HuH-7 (cell line): ENCODE data around the gene ERG.

Experiments
- DNase-seq: peaks from one replicate; pipeline ENCODE4 v3.0.0; 2011; ENCODE audit warnings: low spot score

The ERG gene

DNA sequence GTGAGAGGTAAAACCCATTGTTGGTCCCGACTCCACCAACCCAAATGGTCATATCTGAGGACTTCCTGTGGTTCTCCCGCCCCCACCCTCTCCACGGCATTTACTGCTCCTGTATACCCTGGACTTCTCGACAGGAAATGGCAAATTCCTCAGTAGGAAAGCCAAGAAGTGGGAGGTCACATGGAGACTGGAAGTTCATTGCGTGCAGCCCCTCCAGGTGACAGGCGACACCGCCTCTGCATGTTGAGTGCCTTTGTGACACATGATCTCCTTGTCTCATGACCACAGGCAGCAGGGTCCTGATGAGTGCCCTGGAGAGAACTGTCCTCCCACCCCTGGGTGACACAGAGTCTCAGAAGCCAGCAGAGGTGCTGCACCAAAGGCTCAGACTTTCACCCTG lies 24.2 kb downstream of the ERG start:
- no peak for DNase-seq

DNA sequence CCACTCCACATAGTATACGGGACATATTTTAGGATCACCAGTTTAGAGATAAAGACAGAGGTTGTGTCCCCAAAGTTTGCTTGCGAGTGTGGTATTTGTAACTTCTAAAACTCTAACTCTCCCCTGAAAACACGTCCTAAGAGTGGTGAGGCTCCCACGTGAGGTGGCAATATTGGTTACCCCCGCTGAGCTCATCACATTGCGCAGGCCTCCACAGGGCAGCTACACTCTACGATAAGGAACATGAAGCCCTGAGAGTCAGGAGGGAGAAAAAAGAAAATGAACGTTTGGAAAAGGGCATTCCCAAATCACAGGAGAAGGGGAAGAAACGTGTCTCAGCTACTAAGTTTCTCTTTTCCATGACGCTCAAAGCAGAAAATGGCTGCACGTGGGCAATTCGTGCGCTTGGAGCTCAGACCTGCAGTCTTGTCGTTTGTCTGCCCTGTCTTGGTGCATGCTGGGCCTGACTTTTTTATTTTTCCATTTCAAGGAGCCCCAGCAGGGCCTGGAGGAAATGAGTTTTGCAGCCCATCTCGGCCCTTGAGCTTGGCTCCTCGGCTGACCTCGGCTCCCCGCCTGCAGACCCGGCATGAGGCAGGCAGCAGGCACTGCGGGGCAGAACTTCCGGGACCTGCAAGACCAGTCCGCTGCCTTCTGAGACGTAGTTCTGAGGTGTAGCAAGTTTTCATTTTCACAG lies 25.7 kb downstream of the ERG start:
- no peak for DNase-seq

DNA sequence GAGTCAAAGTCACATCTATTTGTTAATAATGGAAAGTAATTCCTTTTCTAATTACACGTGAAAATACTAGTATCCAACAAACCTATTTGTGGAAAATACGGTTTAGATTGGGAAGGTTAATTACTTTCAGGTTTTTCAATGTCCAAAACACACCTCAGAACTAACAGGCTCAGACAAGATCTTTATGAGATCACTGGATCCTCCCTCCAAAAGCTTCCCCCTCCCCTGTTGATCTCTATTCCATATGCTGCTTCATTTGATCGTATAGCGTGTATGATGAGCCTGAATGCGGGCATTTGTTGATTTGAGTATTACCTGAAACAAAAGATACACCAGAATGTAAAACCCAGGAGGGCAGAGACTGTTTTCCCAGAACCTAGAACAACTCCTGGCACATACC lies 26.5 kb downstream of the ERG start:
- DNase-seq, result no peak

DNA sequence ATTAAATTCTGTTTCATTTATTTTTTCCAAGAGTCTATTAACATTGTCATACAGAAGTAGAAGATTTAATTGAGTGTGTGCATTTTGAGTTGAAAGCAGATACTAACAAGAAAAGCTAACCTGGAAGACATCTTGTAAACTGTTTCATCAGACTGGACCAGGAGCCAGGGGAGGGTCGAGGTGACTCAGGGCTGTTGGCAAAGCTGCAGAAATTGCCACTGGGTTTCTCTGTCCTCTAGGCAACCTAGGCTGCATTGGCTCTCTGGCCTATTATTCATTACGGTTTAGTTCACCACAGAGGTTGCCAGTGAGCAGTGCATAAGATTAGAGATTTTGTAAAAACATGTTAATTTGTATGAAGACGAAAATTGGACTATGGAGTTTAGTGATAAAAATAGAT lies 27.5 kb downstream of the ERG start:
- DNase-seq, result no peak

DNA sequence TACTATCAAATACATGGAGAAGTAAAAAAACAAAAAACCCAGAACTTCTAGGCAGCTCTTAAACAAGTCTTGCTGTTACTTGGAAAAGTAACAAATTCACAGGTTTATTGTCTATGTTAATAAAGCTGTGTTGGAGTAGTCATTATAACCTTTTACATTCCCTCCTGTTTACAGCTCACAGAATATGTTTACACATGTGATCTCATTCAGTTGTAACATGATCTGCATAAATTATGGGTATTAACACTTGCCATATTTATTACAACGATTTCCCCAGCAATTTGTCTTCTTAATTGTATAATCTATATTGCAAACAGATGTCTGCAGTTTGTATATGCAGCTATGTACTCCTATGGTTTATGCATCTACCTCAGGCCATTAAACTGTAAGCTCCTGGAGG lies 28.6 kb downstream of the ERG start:
- no peak for DNase-seq

DNA sequence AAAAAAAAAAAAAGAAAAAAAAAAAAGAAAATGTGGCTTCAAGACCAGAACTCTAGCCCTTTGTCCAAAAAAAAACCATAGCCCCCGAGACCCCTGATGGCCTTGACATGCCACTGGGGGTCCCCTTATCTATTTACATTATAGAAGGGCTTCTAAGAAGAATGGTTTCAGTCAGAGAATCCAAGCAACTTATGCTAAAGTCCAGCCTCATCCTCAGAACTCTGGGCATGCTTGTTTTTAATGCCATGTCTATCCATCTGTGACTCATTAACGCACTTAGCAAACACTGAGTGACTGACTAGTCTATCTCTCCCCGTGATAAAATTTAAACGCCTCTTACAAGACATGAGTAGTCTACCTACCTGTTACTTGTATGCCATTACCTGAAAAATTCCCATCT lies 29.3 kb downstream of the ERG start:
- DNase-seq, result no peak

DNA sequence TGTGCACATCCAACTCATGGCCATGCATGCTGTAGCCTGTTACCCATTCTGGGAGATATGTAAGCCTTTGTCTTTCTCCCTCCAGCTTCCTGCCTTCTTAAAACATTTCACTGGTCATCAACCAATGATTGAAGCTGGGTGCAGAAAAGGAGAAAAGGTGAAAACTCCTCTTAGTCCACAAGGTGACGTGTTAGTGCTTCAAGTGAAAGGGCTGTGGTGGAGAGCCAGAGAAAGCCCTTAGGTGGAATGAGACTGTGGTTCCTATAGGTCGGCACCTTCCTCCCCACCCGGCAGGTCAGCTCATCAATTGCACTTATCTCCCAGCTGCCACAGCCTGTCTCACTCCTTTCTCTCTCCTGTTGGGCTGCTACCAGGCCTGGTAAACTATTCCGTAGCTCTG lies 30.4 kb downstream of the ERG start:
- no peak for DNase-seq

DNA sequence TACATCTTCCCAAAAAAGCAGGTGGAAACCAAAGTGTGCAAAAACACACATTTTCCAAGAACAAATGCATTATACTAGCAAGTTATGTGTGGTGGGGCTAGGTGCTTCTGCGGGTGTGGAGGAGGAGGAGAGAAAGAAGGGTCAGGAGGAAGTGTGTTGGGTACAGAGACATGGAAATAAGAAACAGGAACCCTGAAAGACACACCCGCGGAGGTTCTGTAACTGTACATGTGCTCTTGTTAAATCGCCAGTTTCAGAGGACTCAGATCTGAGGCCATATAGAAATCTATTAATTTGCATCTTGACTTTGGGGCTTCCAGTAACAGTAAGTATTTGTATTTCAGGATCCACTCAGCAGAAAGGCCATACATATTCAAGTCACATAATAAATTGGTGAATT lies 30.9 kb downstream of the ERG start:
- DNase-seq, result no peak

DNA sequence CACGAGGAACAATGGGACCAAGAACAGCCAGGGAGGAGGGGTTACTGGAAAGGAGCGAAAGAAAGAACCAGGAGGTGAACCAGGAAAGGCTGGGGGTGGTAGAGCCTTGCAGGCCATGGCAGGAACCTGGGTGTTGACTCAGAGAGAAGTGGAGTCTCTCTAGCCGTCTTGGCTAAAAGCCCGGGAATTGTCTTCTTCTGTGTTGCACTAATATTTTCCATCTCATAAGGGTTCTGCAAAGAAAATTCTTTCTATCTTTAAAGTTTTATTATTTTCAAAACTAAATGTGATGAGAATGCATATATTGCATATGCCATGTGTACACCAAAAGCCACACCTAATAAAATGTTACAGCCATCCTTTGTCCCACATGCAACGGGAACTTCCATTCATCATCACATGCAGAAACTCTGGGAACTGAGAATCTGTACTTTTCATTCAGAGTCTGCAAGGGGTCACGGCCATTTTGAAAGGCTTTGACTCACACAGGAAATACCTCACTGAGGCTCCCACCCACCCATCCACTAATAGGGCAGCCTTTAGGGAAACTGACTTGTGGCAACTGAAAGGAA lies 38.0 kb downstream of the ERG start:
- DNase-seq, result no peak

DNA sequence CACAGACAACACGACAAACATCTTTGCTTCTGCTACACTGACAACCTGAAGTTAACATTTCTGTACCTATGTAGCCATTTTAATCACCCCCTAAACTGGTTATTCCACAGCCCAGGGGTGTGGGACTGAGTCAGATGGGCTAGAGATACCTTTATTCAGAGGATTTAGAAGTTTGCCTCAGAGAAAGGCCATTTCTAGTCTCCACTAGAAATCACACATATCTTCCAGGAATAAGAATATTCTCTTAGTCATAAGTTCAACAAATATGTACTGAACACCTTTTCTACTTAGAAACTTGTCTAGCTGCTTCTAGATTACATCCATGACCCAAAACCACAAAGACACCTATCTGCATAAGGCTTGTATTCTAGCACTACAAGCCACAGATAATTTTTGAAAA lies 38.8 kb downstream of the ERG start:
- DNase-seq, result no peak

DNA sequence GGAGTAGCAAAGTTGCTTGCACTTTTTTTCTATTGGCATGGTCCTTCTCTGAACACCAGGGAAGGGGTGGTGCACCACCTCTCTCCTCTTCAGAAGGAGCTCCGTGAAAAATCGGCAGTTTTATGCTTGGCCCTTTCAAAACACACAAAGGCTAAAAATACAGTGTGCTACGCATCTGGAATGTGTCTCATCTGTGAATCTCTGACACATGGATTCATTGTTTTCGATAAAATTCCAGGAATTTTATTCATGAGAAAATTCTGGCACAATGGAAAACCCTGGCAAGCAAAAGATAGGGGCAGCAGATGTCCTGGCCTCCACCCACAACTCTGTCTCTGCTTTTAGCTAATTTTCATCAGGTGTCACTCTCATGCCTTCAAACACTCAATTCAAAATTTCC lies 42.9 kb downstream of the ERG start:
- DNase-seq, result no peak

DNA sequence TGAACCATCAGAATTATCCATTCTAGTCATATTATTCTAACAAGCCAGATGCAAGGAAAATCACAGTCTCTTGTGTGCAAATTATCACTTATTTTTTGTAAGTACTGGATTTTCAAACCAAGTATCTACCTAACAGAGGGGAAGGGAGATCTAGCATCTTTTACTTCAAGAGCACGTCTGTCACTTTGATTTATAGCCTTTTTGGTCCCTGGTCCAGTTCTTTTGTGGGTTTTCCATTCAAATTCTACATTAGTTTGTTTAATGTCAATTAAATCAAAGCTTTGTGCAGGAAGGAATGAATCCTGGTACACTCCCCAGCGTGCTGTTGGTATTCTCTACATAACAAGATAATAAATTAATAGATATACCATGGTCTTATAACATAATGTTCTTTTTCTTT lies 43.6 kb downstream of the ERG start:
- no peak for DNase-seq

DNA sequence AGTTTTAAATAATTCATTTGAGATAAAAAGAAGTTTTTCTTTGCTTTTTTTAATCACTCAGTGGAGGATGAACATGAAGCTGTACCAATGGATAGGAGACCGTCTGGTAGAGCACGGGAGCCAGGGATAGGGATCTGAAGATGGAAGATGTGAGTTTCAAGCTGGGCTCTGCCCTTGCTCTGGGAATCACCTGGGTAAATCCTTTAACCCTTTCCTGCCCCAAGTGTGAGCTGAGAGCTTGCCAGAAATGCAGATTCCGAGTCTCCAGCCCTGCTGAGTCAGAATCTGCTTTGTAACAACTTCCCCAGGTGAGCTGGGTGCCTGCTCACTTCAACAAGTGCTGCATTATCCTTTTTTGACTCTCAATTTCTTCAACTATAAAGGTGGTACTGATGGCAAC lies 44.1 kb downstream of the ERG start:
- no peak for DNase-seq

DNA sequence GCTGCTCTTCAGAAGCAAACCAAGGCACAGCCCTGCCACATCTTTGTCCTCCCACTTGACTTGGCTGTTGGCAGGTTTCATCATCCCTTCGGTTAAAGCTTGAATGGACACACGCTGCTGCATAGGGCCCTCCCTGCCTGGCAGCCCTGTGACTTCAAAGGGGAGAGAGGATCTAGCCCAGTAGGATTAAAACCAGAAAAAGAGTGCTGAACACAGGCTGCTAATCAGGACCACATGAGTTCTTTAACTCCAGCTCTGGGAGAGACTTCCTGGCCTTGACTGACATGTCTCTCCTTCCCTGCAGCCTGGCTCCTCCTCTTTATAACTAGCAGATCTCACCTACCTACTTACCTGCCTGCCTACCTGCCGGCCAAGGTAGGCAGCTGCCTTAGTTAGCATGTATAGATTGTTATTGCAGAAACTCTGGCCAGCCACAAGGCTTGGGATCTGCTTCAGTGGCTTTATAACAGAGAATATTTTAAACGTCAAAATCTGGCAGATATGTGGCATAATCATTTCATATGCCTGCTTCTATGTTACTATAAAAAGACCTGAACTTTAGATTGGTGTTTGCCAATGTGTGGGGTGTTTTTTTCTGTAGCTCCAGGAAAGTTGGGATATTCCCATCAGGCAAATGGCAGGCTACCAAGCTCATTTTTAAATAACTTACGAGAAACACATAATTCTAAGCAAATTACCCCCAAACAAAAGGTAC lies 49.4 kb downstream of the ERG start:
- DNase-seq, result no peak

DNA sequence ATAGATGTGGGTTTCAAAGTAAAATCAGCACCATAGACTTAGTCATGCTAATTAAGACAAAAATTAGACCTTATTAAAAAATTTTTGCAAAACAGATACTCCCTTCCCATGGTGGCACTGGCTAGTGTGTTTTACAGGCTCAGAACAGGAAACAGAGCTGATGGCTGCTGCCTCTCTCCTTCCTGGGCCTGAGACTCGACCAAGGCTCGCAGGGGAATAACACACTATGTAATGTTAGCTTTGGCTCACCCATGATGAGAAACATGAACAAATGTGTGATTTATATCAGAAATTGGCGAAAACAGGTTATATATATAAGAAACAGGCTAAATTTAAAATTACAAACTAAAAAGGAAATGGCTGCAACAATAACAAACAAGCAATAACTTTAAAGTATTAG lies 50.7 kb downstream of the ERG start:
- no peak for DNase-seq

DNA sequence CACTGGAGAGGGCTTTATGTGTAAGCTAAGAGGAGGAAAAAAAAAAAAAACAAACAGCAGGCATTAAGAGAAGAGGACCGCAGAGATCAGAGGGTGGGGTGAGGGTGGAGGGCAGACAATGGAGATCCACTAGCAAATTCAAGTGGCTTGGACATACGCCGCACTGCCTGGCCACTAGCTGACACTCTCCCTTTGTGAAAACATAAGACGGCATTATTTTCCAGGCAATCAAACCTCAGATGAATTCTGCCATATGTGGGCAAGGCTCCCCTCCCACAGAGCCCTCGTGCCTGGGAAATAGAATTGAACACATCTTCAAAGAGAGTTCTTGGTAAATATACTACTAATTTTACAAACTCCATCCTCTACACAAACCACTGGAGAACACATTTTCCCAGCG lies 53.6 kb downstream of the ERG start:
- DNase-seq, result no peak

DNA sequence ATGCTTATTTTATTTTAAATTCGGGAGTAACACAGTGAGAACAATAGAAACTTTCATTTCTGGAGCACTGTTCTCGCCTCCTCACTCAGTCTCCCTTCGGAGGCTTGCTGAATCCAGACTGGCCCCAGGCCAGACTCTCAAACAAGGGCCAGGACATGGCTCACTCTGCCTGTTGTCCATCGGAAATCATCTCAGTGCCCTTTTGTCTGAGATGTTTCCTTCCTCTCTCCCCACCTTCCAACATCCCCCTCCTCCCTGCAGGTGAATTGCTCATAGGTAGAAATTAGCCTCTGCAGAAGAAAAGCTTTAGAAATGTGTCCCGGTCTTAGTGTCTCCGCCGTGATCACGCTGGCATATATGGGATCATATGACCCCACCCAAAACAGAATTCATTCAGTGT lies 55.2 kb downstream of the ERG start:
- no peak for DNase-seq

DNA sequence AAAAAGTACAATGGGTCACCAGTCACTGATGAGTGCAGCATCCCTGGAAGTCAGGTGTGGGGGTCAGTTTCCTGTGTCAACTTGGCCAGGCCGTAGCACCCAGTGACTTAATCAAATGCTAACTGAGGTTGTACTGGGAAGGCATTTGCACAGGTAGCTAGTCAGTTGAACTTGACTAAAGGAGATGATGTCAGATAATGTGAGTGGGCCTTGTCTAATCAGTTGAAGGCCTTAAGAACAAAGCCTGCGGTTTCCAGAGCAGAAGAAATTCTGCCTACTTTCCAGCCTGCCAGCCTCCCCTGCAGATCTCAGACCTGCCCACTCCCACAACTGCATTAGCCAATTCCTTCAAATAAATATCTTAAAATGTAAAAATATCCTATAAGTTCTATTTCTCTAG lies 57.1 kb downstream of the ERG start:
- no peak for DNase-seq

DNA sequence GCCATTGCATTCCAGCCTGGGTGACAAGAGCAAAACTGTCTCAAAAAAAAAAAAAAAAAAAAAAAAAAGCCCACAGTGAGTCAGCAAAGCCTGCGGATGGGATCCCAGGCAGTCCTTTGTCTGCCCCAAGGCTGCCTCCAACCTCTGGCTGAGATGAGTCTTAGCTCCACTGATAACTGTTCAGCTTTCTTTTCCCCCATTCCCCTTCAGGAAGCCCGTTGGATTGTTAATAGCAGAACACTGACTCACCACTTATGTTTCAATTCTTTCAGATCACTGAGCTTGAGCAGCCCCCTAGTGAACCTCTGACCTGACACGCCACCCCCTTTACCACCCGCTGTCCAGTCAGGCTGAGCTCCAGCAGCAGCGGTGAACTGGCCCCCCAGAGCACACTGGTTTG lies 57.5 kb downstream of the ERG start:
- DNase-seq, result no peak

DNA sequence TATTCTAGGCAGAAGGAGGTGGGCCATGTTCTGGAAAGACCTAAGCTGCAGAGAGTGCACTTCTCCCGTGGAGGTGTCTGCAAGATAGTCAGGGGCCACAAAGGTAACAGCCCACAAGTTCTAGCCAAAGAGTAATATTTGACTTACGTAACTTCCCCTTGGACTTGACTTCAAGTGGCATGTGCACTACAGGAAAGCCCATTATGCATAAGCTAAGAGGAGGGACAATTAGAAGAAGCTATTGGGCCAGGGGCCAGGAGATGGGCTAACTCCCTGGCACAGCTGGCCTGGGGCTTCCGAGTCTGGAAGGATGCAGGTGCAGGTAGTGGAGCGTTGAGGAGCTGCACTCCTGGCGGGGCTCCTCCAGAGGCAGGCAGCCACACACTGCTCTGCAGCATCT lies 58.3 kb downstream of the ERG start:
- DNase-seq, result no peak

DNA sequence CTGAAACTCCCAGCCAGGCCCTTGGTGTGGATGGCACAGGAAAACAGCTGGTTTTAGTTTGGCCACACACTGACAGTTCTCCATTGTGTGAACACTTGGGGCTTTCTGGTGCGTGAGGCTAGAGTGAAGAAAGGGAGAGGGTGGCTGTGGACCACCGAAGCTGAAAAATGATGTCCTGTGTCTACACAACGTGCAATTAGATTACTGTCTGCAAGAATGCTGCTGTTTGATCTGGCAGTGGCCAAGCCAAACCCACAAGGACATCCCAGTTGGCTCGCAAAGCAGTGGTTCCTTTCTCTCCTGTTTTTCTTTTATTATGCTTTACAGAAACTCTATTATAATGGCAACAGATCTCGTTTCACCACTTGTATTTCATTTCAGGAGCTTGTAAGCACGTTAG lies 58.9 kb downstream of the ERG start:
- no peak for DNase-seq

DNA sequence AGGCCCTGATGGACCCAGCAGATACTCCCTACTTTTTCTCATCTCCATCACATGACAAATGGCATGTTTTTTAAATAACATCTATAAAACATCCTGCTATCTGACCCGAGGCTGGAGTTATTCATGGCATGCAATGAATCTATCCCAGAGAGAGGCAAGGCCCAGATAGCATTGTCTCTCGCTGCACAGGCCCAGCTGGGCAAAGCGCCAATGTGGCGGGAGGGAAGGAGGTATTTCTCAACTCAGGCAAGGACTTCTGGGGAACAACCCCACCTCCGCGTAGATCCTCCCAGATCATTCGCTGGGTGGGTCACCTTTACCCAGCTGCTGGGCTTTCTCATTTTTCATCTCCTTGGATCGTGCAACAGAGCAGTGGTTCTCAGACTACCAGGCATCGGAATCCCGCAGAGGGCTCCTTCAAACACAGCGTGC lies 59.8 kb downstream of the ERG start:
- no peak for DNase-seq

DNA sequence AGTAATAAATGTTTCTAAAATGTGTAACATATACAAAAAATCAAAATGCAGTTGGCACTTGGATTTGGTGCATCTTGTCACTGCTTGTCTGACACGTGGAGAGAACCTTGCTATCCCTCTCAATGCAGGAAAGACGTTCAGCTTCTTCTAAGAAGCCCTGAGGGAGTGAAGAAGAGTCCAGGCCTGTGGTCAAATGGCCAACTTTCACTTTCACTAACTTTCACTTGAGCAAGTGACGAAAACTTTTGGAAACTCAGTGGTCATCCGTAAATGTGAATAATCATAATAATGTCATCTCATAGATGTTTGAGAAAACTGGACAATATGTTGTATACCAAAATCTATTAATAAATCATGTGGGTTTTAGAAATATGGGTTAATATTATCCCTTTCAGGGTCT lies 61.9 kb downstream of the ERG start:
- no peak for DNase-seq
